ENCODE data around the gene ASB9.

DNA sequence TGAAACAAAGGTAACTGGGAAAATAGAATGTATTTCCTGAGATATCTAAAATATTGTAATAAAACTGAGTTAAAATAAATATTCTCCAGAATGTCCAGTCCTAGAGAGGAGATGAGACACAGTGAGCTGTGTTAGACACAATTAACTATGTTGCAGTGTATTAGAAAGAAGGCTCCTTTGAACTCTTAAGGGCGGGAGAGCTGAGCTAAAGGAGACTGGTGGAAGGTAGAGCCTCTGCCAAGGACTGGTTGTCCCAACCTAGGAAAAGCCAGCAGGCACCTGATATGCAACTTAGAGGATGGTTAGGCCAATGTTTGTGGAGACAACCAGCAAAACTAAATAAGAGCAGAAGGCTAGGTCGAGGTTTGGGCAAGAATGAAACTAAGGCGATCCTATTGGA, 41.2 kb upstream of the ASB9 start:
- TF ChIP-seq EZH2 (IDR thresholded peaks at IDR 0.05; ENCODE audit: insufficient read depth, poor library complexity, severe bottlenecking): no peak
- TF ChIP-seq EZH2phosphoT487 (IDR thresholded peaks at IDR 0.05; ENCODE audit: insufficient read depth, low read depth): no peak
